Cortex of kidney (tissue), 1 donor: ENCODE data around the gene FGF5.
"Not testable (repeated sequence)": the region's sequence is repeated elsewhere in the genome, so short reads cannot be mapped to it uniquely, and the experiment has no call there.

ENCODE experiments used
- DNase-seq: peaks from one replicate; lab custom pipeline; 2025; lab: John Stamatoyannopoulos, UW

The FGF5 gene, protein sequence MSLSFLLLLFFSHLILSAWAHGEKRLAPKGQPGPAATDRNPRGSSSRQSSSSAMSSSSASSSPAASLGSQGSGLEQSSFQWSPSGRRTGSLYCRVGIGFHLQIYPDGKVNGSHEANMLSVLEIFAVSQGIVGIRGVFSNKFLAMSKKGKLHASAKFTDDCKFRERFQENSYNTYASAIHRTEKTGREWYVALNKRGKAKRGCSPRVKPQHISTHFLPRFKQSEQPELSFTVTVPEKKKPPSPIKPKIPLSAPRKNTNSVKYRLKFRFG

DNA sequence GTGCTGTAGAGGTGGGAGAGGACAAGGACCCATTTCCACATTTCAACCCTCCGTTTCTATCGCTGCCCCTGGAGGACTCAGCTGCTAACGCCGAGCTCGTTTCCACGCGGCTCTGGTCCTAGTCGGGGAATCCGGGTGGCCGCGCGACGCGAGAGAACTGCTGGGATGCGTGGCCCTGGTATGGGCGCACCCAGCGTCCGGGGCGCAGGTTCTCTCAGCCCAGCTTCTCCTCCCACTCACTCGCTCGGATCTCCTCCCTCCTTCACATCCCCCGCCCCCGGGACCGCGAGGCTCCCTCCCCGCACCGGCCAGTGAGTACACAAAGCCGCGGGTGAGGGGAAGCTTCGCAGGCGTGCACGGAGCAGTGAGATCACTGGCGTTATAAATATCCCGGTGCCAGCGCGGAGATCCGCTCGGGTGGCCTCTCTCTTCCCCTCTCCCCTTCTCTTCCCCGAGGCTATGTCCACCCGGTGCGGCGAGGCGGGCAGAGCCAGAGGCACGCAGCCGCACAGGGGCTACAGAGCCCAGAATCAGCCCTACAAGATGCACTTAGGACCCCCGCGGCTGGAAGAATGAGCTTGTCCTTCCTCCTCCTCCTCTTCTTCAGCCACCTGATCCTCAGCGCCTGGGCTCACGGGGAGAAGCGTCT lies at the start of gene FGF5:
TSS of gene FGF5 (plus strand) at position 412 of the 649 bp plus-strand sequence. CDS start at position 573, 161 bp downstream.
- no peak for DNase-seq

DNA sequence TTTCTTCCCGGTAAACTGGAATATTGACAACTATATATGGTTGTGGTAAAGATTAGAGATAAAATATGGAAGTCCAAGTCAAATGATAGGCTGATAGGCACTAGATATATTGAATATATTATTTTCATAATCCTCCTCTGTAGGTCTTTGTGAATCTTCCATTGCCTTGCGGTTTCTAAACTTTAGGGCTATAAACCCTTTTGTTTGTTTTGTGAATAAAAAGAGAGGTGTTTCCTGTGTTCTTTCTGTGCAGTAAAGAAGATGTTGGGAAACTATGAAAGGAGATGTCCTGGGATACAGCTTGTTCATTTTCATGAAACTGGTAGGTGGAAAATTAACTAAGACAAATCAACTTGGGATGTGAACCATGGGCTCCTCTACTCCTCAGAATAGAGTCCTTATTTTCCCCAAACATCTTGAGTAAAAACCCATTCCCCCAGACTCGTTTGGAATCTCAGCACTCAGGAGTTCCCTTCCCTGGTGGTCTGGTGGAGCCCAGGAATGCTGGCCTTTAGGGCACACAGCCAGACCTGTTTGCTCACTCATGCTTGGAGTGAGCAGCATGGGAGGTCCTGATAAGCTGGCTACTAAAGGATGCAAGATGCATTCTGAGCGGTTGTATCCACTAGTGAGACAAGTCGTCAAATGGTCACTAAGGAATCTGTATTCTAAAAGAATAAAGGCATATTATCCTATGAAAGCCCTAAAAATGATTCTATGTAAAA lies 47.0 kb upstream of the FGF5 start:
- DNase-seq: no peak

DNA sequence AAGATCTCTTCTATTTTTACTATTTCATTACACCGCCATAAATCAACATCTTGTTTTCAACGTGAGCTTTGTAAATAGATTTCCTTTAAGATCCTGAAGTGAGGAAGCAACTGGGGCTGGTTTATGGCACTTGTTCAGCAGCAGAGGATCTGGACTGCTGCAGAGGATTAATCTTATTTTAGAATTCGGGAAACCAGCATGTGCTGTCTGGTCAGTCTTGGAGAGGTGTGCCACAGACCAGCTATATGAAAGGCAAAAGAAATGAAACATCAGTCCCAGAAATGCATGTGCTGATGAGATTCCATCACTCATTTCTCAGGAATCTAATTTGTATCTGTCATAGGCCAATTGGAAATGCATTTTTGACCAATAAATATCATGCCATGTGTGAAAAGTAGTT lies 45.8 kb upstream of the FGF5 start:
- DNase-seq: no peak

DNA sequence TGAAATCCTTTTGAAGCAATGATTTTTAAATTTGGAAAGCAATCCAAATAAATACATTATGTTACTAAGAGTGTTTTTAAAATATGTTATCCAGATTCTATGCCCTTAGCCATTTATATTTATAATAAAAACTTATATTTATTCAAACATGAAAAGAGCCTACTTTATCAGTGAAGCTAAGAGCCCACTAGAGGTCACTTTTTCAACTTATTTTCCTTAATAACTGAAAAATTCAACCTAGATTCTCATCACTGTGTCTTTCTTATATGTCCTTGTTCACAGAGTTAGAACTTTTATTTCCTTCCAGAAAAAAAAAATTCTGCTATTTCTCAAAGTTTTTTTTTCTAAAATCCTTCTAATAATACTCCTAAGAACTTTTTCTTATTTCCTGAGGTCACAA lies 45.3 kb upstream of the FGF5 start:
- DNase-seq: no peak

DNA sequence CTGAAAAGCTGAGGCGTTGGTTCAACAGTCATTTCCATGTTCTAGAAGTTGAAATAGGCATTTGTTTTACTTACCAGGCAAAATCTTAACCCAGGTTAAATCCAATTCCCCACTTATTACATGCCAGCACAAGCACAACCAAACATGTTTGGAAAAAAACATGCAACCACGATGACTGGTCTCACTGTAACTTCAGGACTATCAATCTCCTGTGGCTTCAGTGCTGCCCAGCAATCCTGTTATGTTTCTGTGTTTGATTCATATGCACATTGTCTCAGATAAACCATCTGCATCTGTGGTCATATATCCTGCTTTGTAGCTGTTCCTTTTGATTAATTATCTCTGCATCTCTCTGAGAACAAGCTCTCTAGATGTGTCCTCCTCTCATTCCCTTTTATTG lies 40.9 kb upstream of the FGF5 start:
- no peak for DNase-seq

DNA sequence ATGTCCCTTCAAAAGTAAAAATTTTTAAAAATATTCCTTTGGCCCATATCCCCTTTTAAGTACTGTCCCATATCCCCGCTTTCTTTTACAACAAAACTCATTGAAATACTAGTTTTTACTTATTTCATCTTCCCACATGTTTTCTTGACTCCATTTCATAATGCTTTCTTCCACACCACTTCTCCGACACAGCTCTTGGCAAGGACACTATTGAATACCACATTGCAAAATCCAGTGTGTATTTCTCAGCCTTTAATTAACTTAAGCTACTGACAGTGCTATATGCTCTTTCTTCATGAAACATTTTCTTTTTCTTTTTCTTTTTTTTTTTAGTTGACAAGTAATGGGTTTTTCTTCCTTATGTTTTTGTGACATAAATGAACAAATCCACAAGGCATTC lies 40.4 kb upstream of the FGF5 start:
- no peak for DNase-seq

DNA sequence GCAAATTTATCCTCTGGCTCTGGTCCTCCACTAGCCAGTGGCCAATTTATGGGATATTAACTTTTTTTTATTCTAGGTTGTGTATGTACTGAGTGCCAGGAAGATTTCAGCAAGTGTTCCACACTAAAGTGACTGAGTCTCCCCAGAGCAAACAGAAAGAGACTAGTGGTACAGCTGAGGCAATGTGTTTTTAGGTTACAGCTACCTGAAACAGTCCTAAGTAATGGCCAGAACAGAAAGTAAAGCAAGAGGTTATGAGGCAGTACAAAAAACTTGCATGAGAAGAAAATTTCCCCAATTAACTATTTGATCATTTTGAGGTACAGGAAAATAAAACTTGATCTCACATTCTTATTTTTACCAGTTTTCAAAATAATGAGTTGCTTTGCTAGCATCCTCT lies 38.0 kb upstream of the FGF5 start:
- DNase-seq: no peak

DNA sequence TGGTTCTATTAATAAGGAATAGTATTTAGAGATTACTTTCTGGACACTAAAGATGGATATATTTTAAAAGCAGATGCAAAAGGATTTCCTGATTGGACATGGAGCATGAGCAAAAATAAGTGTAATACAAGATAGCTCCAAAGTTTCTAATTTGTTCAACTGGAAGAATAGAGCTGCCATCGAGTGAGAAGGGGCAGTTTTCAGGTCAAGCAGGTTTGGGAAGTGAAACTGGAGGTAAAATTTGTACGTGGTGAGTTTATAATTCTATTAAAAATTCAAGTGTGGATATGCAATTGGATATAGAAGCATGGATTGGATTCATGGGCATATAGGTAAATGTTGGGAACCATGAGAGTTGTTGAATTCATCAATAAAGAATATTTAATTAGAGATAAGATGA lies 37.3 kb upstream of the FGF5 start:
- no peak for DNase-seq

DNA sequence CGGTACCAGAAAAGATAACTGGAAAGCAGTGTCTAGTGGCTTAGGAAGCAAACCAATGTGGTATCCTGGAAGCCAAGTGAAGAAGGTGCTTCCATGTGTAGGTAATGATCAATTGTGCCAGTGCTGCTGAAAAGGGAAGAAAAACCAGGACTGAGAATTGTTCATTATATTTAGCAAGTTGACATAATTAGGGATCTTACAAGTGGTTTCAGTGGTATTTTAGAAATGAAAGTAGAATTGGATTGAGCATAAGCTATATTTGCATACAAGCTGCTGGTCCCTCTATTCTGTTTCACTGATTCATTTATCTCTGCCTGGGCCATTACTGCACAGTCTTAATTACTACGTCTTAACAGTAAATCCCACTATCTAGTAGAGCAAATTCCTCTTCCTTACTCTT lies 36.9 kb upstream of the FGF5 start:
- no peak for DNase-seq

DNA sequence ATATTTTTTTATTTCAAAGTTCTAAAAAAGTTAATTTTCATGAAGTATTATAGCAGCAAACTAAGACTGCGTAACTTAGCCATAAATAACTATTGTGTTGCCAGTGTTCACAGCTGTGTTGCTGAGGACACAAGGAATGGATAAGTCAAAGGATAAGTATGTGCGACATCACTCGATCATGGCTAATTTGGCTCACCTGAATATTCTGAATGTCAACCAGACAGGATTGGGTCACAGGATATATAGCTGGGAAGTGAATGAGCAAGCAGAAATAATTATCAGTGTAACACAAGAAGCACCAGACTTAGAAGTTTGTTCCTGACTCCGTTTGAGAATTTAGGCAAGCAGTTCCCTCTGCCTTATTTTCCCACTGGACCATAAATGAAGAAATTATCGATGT lies 35.3 kb upstream of the FGF5 start:
- no peak for DNase-seq

DNA sequence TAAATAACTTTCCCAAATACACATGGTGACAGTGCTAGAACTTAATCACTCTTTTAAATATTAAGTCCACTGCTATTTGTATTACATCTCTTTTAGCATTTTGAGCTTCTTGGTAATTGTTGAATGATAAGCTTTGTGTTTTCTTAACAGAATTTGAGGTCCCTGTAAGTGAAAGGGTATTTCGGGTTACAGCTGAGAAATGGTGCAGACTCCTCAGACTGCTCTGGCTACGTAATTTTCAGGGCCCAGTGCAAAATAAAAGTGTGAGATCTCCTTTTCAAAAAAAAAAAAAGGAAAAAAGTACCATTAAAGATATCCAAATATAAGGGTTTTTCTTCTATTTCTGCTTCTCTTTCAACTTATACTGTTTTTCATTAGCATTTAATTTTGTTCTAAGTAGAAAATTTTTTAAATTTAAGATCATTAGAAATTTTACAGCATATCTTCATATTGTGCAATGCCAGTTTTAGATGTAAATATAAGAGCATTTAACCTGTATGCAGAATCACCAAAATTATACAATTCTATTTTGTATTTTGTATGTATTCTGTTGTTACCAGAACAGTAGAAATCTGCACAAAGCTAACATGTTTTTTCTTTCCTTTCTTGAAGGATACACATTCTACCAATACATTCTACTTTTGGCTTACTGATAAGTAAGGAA lies 33.6 kb upstream of the FGF5 start:
- no peak for DNase-seq

DNA sequence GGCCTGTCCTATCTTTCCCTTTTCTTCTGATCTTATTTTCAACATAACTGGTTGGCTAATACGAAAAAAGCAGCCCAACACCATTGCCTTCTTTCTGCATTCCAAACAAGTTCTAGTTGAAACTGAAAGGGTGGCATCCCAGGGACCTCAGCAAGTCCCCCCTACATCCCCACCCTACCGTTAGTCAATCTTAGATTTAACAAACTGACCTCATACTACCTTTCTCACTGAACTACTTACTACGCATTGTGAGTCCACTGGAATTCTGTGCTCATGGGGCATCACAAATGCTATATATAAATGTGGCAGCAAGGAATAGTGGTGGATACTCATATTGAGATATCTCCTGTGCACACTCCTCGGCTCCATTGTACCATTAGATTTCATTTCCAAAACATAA lies 33.1 kb upstream of the FGF5 start:
- no peak for DNase-seq

DNA sequence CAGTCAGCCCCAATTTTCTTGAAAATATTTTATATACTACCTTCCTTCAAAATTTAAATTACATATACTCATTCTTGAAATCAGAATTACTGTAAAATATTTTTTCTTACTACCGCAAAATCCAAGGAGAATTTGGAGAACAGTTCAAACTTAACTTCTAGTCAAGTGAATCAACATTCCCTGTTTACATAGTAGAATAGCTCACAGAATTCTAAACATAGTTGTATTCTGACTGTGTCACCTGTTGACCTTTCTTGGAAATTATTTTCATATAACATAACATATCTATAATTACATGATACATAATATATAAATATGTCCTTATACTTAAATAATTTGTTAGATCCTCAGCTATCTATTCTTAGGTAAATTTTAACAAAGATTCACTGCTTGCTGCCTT lies 31.0 kb upstream of the FGF5 start:
- no peak for DNase-seq

DNA sequence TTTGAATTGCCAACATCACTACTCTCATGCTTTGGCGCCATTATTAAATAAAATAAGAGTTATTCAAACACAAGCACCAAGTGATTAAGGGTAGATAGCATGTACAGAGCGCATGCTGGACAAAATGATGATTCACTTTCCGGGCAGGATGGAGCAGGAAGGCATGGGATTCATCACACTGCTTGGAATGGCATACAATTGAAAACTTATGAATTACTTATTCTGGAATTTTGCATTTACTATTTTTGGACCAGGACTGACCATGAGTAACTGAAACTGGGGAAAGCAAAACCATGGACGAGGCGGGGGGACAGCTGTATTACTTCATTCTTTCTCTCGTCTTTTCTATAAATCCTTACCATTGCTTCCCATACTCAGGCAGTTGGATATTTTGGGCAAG lies 28.5 kb upstream of the FGF5 start:
- DNase-seq: no peak

DNA sequence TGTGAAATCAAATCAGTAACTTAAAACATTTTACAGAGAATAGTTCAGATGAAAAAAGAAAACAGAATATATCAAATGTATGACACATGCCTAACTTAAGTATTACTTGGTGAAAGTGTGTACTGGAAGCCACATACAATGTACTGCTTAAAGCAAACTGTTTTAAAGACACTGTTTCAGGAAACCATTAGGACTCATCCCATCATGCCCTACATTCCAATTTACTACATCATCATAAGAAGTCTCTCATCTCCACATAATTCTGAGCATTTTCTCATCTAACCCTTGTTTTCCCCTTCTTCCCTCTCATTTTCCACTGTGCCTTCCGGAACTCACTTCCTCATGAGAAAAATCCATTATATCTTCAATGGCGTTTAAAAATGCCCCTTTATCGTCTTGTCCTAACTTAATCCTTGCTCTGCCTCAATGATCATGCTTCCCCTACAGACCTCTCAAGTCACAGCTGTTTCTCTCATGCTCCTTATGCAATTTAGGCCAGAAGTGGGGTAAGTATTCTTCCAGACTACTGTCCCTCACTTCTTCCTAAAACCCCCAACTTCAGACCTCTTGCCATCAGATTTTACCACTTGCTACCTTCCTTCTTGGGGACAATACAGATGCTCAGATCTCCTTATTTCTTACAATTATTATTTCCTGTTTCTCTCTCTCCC lies 26.8 kb upstream of the FGF5 start:
- no peak for DNase-seq

DNA sequence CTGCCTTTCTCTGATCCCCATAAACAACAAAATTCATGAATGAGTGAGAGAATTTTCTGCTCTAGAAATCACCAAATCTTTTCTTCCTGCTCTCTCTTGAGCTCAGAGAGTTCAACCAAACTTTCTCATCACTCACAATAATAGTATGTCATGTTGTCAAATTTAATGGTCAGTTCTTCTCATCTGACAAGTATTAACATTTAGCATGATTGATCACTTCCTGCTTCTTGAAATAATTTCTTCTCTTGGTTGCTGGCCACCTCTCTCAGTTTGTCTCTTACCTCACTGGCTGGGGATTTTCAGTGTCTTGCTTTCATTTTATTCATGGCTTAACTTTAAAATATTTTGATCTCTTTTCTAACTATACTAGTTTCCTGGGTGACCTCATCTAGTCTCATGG lies 25.5 kb upstream of the FGF5 start:
- no peak for DNase-seq

DNA sequence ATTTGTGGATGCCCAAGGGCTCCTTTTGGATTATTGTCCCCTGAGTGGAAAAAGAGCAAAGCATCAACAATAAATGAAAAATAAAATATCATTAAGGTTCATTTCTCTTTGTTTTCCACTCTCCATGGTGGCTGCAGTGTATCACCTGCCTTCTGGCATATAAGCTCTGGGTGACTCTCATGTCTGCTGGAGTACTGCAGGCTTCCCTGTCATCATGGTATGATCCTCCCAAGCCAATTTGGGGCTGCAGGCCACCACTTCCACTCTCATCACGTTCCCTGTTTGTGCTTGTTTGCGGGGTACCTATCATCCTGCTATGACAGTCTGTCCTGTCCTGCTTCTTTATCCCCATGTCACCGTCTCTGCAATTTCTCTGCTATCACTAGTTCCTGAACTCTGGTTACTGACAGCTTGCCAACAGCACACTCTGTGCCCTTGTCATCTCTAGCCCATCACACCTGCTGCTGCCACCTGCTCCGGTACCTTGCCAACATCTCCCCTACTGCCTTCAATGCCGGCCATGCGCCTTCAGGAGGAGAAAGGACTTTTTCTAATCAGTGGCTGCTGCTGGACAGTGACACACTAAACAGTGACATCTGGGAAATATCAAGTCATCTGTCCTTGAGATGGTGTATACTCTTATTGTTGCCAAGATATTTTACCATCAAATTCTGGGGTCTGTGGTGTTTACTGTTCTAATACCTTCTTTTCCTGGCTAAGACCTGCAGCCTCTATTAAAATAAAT lies 23.0 kb upstream of the FGF5 start:
- no peak for DNase-seq

DNA sequence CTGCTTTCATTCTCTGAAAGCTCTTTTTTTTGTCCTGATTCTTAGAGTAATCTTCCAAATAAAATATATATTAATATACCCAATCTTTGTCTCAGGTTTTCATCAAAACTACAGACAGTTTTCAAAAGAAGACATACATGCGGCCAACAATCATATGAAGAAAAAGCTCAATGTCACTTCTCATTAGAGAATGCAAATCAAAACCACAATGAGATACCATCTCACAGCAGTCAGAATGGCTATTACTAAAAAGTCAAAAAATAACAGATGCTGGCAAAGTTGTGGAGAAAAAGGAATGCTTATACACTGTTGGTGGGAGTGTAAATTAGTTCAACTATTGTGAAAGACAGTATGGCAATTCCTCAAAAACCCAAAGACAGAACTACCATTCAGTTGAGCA lies 19.0 kb upstream of the FGF5 start:
- not testable (repeated sequence) for DNase-seq

DNA sequence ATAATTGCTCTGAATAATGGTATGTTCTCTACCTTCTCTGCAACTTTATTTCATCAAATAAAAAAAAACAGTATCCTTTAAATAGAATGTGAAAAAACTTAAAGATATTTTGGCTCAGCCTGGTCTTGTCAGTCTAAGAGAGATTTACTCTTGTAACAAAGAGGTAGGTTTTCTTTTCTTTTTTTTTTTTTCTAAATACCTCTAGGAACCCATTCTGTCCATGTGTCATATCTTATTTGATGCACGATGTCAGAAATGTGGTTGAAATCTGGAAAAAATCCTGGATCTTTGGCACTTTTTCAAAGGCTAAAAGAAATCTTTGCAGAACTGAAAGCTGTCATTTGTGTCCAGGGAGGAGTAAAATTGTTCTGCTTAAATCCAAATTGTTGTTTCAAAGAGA lies 17.3 kb upstream of the FGF5 start:
- DNase-seq: no peak

DNA sequence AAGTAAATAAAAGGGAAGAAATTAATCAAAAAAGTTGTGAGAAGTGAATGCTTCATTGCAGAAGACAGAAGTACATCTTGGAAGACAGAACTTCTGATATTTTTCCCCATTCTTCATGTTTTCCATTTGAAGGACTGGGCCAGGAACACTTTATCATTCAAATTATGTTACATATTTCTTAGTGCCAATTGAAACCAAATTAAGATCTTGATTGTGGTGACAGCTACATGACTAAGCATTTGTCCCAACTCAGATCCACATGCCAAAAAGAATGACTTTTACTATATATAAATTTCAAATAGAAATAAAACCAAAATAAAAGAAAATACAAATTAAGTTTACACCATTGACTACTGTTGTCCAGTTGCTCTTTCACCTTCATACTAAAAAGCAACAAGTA lies 14.0 kb upstream of the FGF5 start:
- no peak for DNase-seq

DNA sequence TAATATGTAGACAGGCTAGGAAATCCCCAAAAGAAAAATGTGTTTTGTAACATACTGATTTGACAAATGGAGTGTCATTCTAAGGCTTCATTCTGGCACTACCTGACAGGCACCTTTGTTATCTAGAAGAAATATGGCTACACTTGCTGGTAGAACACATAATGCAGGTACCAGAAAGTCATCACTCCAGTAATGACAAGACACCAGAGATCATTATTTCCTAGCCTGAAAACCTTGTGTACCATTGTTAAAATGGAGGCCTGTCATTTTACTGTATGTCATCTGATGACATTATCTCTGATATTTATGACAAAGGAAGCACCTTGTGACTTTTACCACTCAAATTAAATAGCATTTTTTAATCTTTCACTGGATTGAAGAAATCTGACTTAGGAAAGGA lies 13.5 kb upstream of the FGF5 start:
- no peak for DNase-seq

DNA sequence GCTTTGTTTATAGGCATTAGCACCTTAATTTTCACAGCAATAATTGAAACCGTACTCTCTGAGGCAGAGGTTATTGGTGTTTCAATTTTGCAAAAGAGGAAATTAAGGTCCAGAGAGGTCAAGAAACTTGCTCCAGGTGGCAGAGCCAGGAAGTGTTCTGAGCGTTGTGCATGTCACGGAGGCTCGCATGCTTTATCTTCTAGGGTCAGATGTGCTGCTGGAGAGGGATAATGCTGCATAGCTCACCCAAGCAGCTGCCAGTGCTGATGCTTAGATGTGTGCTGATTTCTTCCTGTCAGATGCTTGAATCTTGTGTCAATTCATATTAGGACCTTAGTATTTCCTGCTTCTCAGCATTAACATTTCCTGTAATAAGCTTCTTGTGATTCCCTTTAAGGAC lies 13.0 kb upstream of the FGF5 start:
- no peak for DNase-seq
